HG03066 (cell line): Measurements from ENCODE around the gene NFX1.

ENCODE experiments used
- ATAC-seq: cut with Tn5 transposase; IDR thresholded peaks from one replicate; pipeline ENCODE4 v1.9.1; 2021; ENCODE audit warnings: low read depth; ENCODE audit not compliant: unreplicated experiment

The NFX1 gene

GRCh38 chr9:33414889-33415500, 124.7 kb downstream of the NFX1 start:
- no peak for ATAC-seq

- no peak for ATAC-seq
Measured at GRCh38 chr9:33415501-33416038, 125.3 kb downstream of the NFX1 start.

GRCh38 chr9:33416996-33417395, 126.7 kb downstream of the NFX1 start:
- ATAC-seq, result no peak

GRCh38 chr9:33418090-33418489, 127.8 kb downstream of the NFX1 start:
- ATAC-seq, result no peak

GRCh38 chr9:33419708-33420303, 129.5 kb downstream of the NFX1 start:
- no peak for ATAC-seq
